Colon (tissue), 2 donors: ENCODE measurements around the gene SLC4A4.

Experiments used
- FAIRE-seq: peaks from 2 replicates; lab custom pipeline; 2012; peaks lifted over from hg19 to GRCh38; lab: Jason Lieb, UNC
- donor health status: control.
- donor health status: control.

SLC4A4 gene

DNA sequence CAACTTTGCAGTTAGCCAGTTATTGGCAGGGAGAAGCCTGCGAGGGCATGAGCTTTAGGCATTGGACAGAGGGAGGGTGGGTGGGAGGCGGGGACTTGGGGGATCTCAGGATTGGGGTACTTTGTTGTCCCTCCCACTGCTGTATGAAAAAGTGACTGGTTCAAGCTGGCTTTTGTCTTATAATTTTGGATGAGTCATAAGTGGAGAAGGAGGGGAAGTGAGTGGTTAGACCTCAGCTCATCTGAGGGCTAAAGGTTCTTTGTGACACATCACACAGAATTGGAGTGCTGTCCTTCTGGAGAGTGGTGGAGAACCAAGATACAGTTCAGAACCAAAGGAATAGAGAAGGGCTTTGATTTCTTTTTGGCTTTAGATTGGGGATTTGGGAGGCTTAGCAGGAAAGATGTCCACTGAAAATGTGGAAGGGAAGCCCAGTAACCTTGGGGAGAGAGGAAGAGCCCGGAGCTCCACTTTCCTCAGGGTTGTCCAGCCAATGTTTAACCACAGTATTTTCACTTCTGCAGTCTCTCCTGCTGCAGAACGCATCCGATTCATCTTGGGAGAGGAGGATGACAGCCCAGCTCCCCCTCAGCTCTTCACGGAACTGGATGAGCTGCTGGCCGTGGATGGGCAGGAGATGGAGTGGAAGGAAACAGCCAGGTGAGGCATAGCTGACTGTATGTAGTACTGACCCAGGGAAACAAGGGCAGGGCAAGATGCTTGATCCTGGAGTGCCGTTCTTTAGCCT lies at the start of gene SLC4A4:
Gene SLC4A4 (plus strand): TSS at position 175 of the 748 bp plus-strand sequence.
- no peak for FAIRE-seq

DNA sequence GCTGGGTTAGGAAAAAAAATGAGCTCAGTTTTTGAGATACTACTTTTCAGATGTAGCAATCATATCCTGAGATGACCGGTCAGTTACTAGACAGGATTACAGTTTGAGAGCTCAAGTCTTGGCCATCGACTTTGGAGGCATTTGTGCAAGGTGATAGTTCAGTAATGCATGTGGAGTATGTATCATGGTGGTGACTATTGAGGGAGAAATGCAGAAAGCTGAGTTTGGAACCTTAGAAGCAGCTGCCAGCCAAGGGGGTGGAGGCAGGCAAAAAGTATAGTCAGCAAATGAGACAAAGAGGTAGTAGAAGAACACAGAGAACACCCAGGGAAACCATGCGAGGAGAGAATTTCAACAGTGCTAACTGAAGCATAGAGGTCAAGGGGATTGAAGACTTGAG lies 48.7 kb upstream of the SLC4A4 start:
- no peak for FAIRE-seq

DNA sequence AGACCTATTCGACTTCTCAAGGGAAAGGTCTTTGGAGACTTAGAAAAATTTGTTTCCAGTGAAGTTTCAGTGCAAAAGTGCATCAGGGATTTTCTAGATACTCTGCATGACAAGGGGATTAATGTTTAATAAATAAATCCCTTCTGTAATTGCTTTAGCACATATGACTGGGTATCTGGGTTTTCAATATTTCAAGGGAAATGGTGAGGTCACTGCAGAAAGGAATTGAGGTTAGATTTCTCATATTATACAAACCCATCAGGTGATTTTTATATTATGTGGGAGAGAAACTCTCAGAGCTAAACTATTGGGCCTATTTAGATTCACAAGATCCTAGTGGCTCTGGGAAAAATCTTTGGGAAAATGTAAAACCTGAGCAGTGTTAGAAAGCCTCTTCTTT lies 48.3 kb upstream of the SLC4A4 start:
- FAIRE-seq, result no peak

DNA sequence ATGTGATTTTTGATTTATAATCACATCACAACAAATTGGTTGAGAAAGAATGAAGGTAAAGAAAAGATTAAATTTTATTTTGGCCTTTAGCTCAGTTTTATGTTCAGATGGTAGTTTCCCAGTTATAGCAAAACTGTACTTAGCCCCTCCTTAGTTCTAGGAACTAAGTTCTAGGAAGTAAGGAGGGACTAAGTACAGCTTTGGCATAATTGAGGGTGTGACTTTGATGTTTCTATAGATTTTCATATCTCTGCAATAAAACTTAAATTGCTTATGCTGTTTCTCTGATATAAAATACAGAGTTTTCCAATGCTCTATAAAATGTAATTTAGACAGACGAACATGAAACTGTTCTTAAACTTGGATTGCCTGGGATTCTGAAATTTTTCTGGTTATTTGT lies 46.6 kb upstream of the SLC4A4 start:
- FAIRE-seq, result peak; percentile 84

DNA sequence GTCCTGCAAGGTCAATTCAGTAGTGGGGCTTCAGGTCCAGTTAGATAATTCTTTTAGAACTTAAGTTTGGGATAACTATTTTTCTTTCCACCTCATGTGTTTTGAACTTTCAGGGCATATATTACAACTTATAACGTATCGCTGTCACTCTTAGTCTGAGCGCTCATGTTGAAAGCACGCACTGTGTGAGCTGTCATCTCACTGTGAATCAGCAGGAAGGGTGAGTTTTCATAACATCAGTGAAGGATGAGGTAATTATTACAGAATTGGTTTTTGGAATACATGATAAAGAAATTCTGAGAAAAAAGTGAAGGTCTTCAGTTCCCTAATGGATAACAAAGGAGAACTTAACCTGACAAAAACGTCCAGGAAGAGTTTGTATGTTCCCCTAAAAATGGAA lies 45.1 kb upstream of the SLC4A4 start:
- FAIRE-seq, result no peak

DNA sequence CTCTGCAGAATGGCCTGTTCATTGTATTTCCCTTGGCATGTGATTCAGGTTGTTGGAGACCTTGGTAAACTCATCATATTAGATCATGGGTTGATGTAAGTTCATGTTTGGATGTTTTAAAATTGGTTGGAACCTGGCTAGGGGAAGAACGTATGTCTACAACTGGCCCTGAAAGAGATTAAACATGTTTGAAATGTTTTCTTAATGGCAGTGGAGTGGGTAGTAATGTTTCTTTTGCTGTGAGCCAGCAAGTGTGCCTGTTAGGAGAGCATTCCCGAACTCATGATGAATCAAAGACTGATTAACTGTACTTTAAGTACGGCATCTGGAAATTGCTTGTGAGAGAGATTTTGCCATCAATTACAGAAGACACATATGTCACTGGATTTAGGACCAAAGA lies 44.5 kb upstream of the SLC4A4 start:
- no peak for FAIRE-seq

DNA sequence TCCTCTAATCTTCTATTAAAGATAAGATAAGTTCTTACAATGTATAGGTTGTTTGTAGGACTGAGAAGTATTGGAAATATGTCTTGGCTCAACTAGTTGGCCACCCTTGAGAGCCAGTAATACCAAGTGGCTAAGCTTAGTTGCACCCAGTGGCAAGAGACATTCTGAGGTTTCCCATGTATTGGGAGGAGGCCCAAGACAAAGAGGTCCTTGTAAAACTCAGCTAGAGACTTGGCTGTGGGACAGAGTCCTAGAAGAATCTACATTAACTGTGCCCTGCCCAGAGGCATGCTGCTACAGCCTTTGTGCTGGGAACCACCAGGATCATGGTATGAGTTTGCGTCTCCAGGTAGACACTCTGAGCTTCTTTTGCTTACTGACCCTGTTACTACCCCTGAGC lies 41.9 kb upstream of the SLC4A4 start:
- no peak for FAIRE-seq

DNA sequence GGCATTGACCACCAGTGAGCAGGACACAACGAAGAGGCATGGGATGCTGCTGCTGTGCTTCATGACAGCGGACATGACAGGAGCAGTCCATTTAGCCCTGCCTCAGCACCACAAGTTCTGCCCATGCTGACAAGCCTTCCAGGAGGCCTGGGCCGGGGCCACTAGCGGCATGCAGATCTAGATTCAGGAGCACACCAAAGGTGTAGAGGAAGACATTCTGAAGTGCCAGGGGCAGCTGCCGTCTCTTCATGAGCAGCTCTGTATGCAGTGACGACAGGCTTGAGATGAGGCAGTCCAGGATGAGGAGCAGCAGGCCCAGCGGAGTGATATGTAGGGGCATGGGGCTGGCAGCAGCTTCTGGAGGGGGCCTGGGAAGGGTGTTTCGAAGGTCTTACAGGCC lies 38.5 kb upstream of the SLC4A4 start:
- FAIRE-seq, result no peak

DNA sequence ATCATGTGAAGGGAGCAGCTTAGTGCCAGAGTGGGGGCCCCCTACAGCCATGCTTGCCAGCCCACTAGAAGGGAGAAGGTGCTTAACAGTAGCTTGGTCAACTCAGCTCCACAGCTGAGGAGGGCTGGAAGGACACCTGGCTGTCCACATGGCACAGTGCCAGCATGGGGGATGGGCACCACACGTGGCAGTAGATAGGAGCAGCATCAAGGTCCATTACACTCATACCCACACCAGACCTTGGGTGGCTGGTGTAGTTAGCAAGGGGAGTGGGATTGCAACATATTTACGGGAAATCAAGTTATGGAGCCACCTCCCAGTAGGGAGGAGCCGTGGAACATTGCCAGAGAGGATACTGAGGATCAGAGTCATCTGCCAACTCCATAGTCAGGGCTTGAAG lies 37.9 kb upstream of the SLC4A4 start:
- FAIRE-seq, result no peak

DNA sequence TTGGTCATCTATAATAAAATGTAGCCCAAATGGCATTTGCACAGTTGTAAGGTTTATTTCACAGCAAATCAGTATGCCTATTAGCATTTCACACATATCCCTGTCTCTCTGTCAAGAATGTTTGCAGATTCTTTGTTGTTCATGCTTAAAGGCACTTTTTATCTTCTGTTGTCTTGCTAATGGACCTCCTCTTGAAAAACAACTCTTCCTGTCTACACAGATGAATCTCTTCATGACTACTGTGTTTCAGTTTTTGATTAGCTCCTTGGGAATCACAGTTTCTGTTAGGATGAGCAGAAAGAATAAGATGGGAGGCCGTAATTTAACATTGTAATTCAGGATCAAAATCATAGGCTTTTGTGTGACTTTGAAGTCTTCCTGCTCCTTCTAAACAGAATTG lies 35.5 kb upstream of the SLC4A4 start:
- FAIRE-seq, result no peak

DNA sequence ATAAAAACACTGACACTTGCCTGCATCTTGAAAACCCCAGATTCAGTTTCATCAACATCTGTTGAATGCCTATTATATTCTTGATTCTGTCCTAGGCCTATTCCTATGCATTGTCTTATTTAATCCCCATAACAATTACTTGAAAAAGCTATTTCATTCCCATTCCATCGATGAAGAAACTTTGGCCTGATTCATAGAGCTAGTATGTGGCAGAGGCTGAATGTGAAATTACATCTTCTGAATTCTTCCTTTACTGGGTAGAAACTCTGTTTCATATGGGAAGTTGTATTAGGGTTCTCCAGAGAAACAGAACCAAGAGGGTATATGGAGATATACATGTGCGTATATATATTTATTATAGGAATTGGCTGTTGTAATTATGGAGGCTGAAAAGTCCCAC lies 35.0 kb upstream of the SLC4A4 start:
- no peak for FAIRE-seq

DNA sequence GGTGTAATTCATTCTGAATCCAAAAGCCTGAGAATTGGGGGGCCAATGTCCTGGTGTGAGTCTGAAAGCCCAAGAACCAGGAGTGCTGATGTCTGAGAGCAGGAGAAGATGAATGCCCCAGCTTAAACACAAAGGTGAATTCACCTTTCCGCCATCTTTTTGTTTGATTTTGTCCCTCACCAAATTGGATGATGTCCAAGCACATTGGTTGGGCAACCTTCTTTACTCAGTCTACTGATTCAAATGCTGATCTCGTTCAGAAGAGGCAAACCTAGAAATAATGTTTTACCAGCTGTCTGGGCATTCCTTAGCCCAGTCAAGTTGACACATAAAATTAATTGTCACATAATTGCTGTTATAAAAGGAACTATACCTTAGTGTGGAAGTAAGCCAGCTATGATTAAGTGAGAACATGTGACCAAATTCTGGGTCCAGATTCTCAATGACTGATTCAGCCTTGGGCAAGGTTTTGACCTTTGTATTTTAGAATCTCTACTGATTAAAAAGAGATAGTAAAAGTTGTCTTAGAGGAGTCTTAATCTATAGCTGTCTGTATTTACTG lies 34.5 kb upstream of the SLC4A4 start:
- FAIRE-seq, result no peak

DNA sequence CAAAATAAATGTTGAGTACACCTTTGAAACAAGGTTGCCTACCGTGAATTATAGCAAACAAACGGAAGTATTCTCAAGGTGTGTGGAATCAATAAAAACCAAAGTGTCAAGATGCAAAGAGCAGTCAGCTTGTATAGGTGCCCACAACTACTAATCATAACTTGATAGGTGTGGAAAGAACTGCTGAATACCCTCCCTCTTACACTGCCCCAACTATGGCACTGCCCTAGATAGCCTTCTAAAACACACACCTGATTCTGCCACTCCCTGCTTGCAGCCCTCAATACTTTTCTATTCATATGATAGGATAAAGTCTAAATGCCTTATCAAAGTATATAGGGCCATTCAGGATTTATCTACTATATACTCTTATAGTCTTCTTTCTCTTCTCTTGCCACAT lies 31.1 kb upstream of the SLC4A4 start:
- FAIRE-seq, result no peak

DNA sequence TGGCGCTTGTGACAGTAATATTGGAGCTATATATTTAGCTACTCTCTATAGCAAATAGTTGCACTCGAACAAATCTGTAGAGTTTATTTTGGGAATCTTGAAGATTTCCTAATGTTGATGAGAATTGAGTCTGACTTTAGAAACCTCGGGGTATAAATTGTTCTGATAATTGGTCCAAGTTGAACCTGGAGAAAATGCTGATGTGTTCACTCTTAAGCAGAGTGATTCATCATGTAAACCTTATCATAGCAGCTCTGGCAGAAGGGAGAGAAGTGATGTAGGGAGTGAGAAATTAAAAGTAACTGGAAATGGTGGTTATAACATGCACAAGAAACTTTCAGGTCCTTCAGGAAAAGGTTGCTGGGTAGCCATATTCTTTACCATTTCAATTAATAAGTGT lies 16.4 kb upstream of the SLC4A4 start:
- no peak for FAIRE-seq

DNA sequence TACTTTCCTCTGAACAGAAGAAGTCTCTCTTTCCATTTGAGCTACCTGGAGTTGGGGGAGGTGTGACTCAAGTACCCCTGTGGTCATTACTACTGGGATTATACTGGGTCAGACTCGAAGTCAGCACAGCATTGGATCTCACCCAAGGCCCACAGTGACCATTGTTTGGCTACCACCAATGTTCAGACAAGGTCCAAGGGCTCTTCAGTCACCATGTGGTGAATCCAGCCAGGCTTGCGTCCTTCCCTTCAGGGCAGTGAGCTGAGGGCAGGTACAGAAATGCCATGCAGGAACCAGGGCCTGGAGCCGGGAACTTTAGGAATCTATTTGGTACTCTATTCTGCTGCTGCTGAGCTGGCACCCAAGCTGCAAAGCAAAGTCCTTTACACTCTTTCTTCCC lies 5.5 kb upstream of the SLC4A4 start:
- no peak for FAIRE-seq

DNA sequence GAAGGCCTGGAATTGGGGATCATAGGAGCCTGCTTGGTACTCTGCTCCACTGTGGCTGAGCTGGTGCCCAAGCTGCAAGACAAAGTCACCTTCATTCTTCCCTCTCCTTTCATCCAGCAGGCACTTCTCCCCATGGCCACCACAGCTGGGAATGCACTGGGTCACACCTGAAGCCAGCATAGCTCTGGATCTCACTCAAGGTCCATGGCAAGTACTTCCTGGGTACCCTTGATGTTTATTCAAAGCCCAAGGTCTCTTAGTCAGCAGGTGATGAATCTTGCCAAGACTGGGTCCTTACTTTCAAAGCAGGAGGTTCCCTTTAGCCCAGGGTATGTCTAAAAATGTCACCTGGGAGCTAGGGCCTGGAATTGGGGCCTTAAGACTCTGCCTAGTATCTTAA lies 4.9 kb upstream of the SLC4A4 start:
- no peak for FAIRE-seq

DNA sequence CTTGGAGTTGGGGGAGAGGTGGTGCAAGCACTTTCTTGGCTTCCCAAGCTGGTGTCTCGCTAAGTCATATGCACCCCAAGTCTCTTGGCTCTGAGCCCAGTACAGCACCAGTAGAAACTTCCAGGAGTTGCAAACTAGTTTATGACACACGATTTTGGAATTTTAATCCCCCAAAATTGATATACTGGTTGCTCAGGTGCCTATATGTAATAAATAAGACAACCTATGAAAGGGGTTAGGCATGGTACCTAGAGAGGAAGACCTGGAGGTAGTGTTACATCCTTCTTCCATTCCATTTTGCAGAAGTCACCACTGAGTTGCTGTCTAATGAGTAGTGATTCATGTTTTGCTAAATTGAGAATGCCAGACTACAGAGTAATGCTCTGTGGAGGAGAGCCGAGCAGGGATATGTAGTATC lies 4.3 kb upstream of the SLC4A4 start:
- FAIRE-seq, result no peak

DNA sequence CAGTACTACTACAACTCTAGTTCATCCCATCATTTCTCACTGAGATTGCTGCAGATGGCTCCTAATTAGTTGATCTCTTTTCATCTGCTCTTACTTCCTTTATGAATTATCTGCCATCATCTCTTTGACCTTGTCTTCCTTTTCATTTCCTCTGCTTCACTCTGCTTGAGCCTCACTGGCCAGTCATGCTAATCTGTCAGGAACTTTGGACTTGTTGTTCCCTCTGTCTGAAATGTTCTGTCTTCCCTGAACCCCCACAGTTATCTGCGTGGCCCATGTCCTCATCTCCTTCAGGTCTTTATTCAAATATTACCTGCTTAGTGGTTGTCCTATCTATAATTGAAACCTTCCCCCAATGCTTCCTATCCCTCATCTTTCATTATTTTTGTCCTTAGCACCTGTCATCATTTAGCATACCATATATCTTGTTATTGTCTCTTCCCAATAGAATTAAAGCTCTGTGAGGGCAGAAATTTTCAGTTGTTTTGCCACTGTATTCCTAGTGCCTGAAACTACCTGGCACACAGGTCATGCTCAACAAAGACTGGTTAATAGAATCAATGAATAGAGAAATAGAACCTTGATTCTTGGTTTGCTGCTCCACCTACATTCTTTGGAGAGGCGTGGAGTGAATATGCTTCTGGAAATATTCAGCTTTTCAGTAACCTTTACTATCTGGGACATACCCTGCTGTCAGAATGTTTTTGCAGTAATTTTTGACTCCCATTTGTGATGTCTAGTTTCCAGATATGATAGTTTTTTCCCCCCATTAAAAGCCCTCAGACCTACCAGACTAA lies 5.0 kb downstream of the SLC4A4 start:
- FAIRE-seq, result no peak

DNA sequence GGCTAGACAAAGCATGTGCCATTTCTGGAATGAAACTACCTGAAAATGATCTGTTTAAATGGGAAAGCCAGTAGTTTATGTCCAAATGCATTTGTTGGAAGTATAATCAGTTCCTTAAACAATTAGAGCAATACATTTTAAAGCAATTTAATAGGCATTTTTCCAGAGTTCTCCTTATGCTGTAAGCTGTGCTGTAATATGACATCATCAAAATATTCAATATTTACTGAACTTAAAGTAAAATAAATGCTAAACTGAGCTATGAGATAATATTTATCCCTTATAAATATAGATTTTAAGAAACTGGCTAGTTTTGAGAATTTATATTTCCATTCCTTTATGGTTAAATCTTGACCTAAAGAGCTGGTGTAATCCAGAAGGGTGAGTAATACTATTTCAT lies 7.9 kb downstream of the SLC4A4 start:
- no peak for FAIRE-seq

DNA sequence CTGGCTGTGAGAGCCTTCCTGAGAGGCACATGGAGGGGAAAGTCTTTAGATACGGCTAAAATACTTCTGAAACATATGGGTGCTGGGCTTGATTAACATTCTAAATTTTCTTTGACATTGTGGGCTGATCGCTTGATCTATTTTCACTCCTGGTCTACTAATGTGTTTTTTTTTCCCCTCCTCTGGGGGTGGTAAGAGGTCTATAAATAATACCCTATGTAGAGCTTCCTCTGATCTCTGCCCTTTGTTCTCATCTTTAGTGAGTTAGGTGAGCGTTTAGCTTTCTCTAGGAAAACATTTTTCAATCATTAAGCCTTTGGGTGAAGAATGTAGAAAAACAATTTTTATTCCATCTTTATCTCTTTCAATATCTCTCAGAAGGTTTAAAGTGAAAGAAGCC lies 9.8 kb downstream of the SLC4A4 start:
- FAIRE-seq, result no peak

DNA sequence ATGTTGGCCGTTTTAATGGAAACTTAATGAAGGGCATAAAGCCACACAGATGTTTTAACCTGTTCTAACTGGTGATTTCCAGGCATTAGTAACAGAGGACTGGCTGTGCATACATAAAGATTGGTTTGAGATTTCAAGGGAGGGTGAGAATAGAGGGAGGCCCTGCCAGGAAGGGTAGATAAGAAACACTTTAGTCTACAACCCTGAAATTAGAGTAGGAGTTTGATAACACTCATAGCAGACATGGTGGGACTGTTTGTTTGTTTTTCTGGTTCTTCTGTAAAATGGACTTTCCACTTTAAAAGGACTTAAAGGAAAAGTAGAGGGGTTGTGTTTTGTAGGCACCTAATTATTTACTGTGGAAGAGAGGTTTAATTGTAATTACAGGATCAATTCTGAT lies 16.2 kb downstream of the SLC4A4 start:
- FAIRE-seq, result no peak

DNA sequence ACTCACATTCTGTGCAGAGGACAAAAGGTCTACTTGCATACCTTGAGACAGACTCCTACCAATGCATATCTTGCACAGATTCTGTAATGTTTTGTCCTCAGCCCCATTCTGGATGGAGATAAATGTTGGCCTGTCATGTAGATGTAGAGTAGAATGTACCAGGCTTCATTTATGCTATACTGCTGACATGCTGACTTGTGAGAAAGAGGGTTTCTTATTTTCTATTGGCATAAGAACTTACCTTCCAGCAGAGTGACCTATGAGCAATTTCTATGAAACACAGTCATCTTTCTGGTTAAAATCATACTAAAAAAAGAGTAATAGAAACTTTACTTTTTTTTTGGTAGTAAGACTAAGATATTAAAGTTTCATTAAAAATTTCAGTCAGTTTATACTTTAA lies 17.2 kb downstream of the SLC4A4 start:
- no peak for FAIRE-seq

DNA sequence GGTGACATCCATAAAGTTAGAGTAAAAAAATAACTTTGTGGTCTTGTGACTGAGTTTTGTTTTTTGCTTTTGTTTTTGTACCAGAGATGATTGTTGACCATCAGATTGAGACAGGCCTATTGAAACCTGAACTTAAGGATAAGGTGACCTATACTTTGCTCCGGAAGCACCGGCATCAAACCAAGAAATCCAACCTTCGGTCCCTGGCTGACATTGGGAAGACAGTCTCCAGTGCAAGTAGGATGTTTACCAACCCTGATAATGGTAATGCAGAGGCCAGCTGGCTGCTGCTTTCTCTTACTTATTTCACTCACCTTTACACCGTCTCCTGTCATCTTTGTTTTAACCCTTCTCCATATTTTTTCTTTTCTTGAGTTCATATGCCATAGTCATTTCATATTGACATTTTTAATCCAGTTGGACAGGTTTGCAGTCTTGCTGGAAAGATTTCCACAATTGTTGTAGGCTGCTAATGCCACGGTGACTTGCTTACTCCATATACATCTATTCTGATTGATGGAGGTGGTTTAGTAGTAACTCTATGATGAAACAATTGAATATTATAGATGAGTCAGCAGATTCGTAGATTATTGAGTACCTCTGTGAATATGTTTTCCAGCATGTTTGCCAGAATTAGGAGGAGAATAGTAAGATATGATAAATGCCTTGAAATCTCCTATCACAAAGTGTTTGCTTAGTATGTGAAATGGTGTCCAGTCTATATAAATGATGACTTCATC lies 18.3 kb downstream of the SLC4A4 start:
- no peak for FAIRE-seq
